Tibial nerve (tissue), 3 donors: Measurements from ENCODE around the gene SLC8A3.

Experiments
- POLR2A ChIP-seq, 2 donors: fragments of 450-650 bp; IDR thresholded peaks; one replicate each; pipeline ENCODE4 v1.6.1; 2017; ENCODE audit warnings: antibody characterized with exemption in 2 of 2, mild to moderate bottlenecking in 2 of 2, moderate library complexity in 2 of 2
- TF ChIP-seq, protein P1 (sequence below), 5 experiments: fragments of 200-600 bp in 3 of 5; fragments of 450-650 bp in 2 of 5; sonication (generic) in 3 of 5; IDR thresholded peaks; one replicate each; pipeline ENCODE4 v1.5.1; 2016 to 2019; ENCODE audit warnings: antibody characterized with exemption in 5 of 5, mild to moderate bottlenecking in 3 of 5, moderate library complexity in 2 of 5

DNA sequence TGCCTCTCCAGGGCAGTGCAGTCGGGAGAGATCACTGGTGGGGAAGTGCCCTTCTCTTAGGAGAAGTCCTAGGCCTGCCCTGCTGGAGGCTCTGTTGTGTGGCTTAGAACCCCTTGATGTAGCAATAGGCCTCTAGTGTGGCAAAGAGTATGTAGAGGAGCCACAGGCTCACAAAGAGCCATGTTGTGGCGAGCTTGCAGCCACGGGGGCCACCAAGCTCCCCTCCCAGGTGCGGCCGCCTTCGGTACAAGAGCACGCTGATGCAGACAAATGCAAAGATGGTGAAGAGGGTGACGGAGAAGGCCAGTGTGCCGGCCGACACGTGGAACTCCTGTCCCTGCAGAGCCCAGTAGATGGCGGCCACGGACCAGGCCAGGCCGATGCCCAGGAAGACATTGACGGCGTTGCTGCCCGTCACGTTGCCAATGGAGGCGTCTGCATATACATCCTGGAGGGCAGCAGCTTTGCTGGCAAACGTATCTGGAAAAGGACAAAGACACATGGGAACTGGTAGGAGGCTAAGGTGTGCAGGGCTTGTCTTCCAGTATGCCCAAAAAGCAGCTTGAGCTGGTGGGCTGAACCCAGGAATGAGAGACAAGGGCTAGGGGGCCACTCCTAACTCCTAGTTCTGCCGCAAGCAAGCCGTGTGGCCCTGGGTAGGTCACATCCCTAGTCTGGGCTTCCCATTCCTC lies 142.8 kb downstream of the SLC8A3 start:
- TF ChIP-seq, protein P1, sequence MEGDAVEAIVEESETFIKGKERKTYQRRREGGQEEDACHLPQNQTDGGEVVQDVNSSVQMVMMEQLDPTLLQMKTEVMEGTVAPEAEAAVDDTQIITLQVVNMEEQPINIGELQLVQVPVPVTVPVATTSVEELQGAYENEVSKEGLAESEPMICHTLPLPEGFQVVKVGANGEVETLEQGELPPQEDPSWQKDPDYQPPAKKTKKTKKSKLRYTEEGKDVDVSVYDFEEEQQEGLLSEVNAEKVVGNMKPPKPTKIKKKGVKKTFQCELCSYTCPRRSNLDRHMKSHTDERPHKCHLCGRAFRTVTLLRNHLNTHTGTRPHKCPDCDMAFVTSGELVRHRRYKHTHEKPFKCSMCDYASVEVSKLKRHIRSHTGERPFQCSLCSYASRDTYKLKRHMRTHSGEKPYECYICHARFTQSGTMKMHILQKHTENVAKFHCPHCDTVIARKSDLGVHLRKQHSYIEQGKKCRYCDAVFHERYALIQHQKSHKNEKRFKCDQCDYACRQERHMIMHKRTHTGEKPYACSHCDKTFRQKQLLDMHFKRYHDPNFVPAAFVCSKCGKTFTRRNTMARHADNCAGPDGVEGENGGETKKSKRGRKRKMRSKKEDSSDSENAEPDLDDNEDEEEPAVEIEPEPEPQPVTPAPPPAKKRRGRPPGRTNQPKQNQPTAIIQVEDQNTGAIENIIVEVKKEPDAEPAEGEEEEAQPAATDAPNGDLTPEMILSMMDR (IDR thresholded peaks at IDR 0.05): peak; percentile 21 to 50 (median 25)
- no peak for TF ChIP-seq POLR2A (IDR thresholded peaks at IDR 0.05)
